ENCODE measurements around the gene BDKRB1. TPM values are rescaled to one million over a fixed set of nuclear protein-coding genes. Genes with fewer than 3 reads are reported as not detected.

Gene BDKRB1
- total and polyA plus RNA-seq, 9 of the 15 experiments (the other 6 are each of a cell fraction or from before 2014, with no cell fraction given): 0.06 to 0.23 (median 0.09) TPM; not detected in 1

DNA sequence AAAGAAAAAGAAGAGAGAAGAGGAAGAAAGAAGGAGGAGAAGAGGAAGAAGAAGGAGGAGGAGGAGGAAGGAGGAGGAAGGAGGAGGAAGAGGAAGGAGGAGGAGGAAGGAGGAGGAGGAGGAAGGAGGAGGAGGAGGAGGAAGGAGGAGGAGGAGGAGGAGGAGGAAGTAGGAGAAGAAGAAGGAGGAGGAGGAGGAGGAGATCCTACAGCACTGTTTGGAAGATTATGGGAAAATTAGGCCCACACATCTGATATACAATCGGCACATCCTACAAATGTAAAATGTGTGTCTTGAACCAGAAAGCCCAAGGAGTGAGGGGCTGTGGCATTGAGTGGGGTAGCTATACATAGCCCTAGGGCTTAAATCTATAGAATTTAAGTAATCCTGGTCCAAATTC lies 39.4 kb upstream of the BDKRB1 start:
- no peaks in the 10 kb centered on the region for H4K20me1 ChIP-seq (replicated peaks; ENCODE audit: control insufficient read depth, insufficient read depth, low read length)
- ChIA-PET POLR2A (no interaction called here), CTCF (ENCODE audit: low intra/inter-chr PET ratio) (no interaction called here)
- H3K4me1 ChIP-seq (replicated peaks in 1 of 2; ENCODE audit: control insufficient read depth in 2 of 2, insufficient read depth in 2 of 2, low read length in 2 of 2): no peaks in the 10 kb centered on the region
- ATAC-seq: no peak
- H3K27me3 ChIP-seq (ENCODE audit: control insufficient read depth in 2 of 2, insufficient read depth in 2 of 2, low read length in 2 of 2): peaks cover 0 to 14% of the 10 kb centered on the region in 2 experiments; a peak in 3 of 5 replicates
- no peak overlapping the region for H3K4me2 ChIP-seq (ENCODE audit: insufficient read depth, low read length)
- intact Hi-C loops (cut with micrococcal nuclease) (no loop called here), in situ Hi-C loops (cut with MboI) (no loop called here)
- WGBS (ENCODE audit: insufficient coverage, low coverage, missing lambda C conversion rate): 0% methylated on average over 1 of the region's 1 CpG
- no TSS peak for BruUV-seq (replicated peaks)
- H3K27ac ChIP-seq (ENCODE audit: extremely low read depth, low read depth, low read length): no peak overlapping the region
- no peak for FAIRE-seq
- H3K79me2 ChIP-seq (ENCODE audit: control insufficient read depth, insufficient read depth, low read length): no peaks in the 10 kb centered on the region
- no peak overlapping the region for H3K4me3 ChIP-seq
- DNase-seq (ENCODE audit: extremely low read depth in 1 of 4, low spot score in 3 of 4): no peak
- no peak overlapping the region for H2AFZ ChIP-seq (ENCODE audit: low read depth, low read length)
- no peaks in the 10 kb centered on the region for H3K9me3 ChIP-seq (replicated peaks; ENCODE audit: control insufficient read depth, insufficient read depth, low read depth, low read length)
- H3K9ac ChIP-seq (ENCODE audit: insufficient read depth in 1 of 2, low read depth in 2 of 2, low read length in 2 of 2): no peak overlapping the region
- H3K9me1 ChIP-seq (ENCODE audit: control insufficient read depth, insufficient read depth, low read length): no peaks in the 10 kb centered on the region
- H3K36me3 ChIP-seq (ENCODE audit: control insufficient read depth, insufficient read depth, low read length): no peaks in the 10 kb centered on the region
- TF ChIP-seq GABPB2 (CRISPR knock-in tag; conservative IDR thresholded peaks at IDR 0.05): no peak
- no peak for TF ChIP-seq NFXL1 (CRISPR knock-in tag; IDR thresholded peaks at IDR 0.05)
- TF ChIP-seq NCOA4 (IDR thresholded peaks at IDR 0.05; ENCODE audit: partially characterized antibody): no peak
- TF ChIP-seq ZNF174 (CRISPR knock-in tag; IDR thresholded peaks at IDR 0.05): no peak
- TF ChIP-seq L3MBTL2 (IDR thresholded peaks at IDR 0.05): no peak
- no peak for TF ChIP-seq PML (IDR thresholded peaks at IDR 0.05; ENCODE audit: low read length)
- no peak for TF ChIP-seq POLR3G (IDR thresholded peaks at IDR 0.05; ENCODE audit: extremely low read depth, insufficient read length, insufficient replicate concordance)
- TF ChIP-seq, protein P1, sequence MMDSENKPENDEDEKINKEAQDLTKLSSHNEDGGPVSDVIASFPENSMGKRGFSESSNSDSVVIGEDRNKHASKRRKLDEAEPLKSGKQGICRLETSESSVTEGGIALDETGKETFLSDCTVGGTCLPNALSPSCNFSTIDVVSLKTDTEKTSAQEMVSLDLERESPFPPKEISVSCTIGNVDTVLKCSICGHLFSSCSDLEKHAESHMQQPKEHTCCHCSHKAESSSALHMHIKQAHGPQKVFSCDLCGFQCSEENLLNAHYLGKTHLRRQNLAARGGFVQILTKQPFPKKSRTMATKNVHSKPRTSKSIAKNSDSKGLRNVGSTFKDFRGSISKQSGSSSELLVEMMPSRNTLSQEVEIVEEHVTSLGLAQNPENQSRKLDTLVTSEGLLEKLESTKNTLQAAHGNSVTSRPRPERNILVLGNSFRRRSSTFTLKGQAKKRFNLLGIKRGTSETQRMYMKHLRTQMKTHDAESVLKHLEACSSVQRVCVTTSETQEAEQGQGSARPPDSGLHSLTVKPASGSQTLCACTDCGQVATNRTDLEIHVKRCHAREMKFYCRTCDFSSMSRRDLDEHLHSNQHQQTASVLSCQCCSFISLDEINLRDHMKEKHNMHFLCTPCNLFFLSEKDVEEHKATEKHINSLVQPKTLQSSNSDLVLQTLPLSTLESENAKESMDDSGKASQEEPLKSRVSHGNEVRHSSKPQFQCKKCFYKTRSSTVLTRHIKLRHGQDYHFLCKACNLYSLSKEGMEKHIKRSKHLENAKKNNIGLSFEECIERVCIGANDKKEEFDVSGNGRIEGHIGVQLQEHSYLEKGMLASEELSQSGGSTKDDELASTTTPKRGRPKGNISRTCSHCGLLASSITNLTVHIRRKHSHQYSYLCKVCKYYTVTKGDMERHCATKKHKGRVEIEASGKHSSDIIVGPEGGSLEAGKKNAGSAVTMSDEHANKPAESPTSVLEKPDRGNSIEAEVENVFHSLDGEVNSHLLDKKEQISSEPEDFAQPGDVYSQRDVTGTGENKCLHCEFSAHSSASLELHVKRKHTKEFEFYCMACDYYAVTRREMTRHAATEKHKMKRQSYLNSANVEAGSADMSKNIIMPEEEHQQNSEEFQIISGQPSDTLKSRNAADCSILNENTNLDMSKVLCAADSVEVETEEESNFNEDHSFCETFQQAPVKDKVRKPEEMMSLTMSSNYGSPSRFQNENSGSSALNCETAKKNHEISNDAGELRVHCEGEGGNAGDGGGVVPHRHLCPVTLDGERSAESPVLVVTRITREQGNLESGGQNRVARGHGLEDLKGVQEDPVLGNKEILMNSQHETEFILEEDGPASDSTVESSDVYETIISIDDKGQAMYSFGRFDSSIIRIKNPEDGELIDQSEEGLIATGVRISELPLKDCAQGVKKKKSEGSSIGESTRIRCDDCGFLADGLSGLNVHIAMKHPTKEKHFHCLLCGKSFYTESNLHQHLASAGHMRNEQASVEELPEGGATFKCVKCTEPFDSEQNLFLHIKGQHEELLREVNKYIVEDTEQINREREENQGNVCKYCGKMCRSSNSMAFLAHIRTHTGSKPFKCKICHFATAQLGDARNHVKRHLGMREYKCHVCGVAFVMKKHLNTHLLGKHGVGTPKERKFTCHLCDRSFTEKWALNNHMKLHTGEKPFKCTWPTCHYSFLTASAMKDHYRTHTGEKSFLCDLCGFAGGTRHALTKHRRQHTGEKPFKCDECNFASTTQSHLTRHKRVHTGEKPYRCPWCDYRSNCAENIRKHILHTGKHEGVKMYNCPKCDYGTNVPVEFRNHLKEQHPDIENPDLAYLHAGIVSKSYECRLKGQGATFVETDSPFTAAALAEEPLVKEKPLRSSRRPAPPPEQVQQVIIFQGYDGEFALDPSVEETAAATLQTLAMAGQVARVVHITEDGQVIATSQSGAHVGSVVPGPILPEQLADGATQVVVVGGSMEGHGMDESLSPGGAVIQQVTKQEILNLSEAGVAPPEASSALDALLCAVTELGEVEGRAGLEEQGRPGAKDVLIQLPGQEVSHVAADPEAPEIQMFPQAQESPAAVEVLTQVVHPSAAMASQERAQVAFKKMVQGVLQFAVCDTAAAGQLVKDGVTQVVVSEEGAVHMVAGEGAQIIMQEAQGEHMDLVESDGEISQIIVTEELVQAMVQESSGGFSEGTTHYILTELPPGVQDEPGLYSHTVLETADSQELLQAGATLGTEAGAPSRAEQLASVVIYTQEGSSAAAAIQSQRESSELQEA (IDR thresholded peaks at IDR 0.05; ENCODE audit: low read depth): no peak
- no peak for TF ChIP-seq ZZZ3 (IDR thresholded peaks at IDR 0.05)
- TF ChIP-seq POLR2H (tag; IDR thresholded peaks at IDR 0.05; ENCODE audit: low read depth): no peak
